ENCODE measurements around the gene MAP7D1.

GRCh38 chr1:36224537-36225282 is 68.8 kb downstream of the MAP7D1 start:
- TF ChIP-seq CTCF (IDR thresholded peaks at IDR 0.05) (peak in 4 of 7 experiments; percentile 26 to 49 (median 38)), POLR2A (IDR thresholded peaks at IDR 0.05) (no peak)

Data from stomach (tissue), 4 donors.